GM23248 (cell line): ENCODE results near the gene PIK3R1. TPM values are rescaled to one million over a fixed set of nuclear protein-coding genes. Genes with fewer than 3 reads are reported as not detected.

Source experiments
- DNase-seq: peaks from one replicate; pipeline ENCODE4 v3.0.0-alpha.2; 2015
- H2AFZ ChIP-seq: fragments of 200-600 bp; sonication (generic); 2 replicates; pipeline ENCODE4 v1.6.1; 2016; ENCODE audit warnings: antibody characterized with exemption
- H3F3A ChIP-seq: fragments of 200-600 bp; sonication (generic); 2 replicates; pipeline ENCODE4 v1.6.1; 2016; ENCODE audit warnings: mild to moderate bottlenecking, antibody characterized with exemption, mixed run types; ENCODE audit not compliant: insufficient read depth
- H3K27ac ChIP-seq: fragments of 200-600 bp; sonication (generic); 2 replicates; pipeline ENCODE4 v1.5.1; 2016; ENCODE audit warnings: mild to moderate bottlenecking
- H3K27me3 ChIP-seq: fragments of 200-600 bp; sonication (generic); replicated peaks from 2 replicates; pipeline ENCODE4 v1.6.1; 2016; ENCODE audit warnings: mild to moderate bottlenecking; ENCODE audit not compliant: insufficient read depth
- H3K36me3 ChIP-seq: fragments of 200-600 bp; sonication (generic); 2 replicates; pipeline ENCODE4 v1.6.1; 2016; ENCODE audit warnings: low read depth, mild to moderate bottlenecking
- H3K4me1 ChIP-seq: fragments of 200-600 bp; sonication (generic); 2 replicates; pipeline ENCODE4 v1.6.1; 2016; ENCODE audit warnings: mild to moderate bottlenecking; ENCODE audit not compliant: insufficient read depth
- H3K4me2 ChIP-seq: fragments of 200-600 bp; sonication (generic); one replicate; pipeline ENCODE4 v1.6.1; 2016; ENCODE audit warnings: mild to moderate bottlenecking; ENCODE audit not compliant: unreplicated experiment
- H3K4me3 ChIP-seq: fragments of 200-600 bp; sonication (generic); 2 replicates; pipeline ENCODE4 v1.5.1; 2016; ENCODE audit warnings: mild to moderate bottlenecking
- H3K79me2 ChIP-seq: fragments of 200-600 bp; sonication (generic); 2 replicates; pipeline ENCODE4 v1.6.1; 2016; ENCODE audit warnings: mild to moderate bottlenecking; ENCODE audit not compliant: insufficient read depth
- H3K9ac ChIP-seq: fragments of 200-600 bp; sonication (generic); 2 replicates; pipeline ENCODE4 v1.6.1; 2016; ENCODE audit warnings: mild to moderate bottlenecking
- H3K9me2 ChIP-seq: fragments of 200-600 bp; sonication (generic); 2 replicates; pipeline ENCODE4 v1.6.1; 2016; ENCODE audit warnings: mixed run types, mild to moderate bottlenecking, moderate library complexity; ENCODE audit not compliant: insufficient read depth
- H3K9me3 ChIP-seq: fragments of 200-600 bp; sonication (generic); one replicate; pipeline ENCODE4 v1.6.1; 2017; ENCODE audit warnings: low read depth
- H4K20me1 ChIP-seq: fragments of 200-600 bp; sonication (generic); 2 replicates; pipeline ENCODE4 v1.6.0; 2016; ENCODE audit not compliant: insufficient read depth
- EZH2 ChIP-seq: fragments of 200-600 bp; sonication (generic); IDR thresholded peaks from 2 replicates; pipeline ENCODE4 v1.6.1; 2018; ENCODE audit warnings: antibody characterized with exemption, mild to moderate bottlenecking; ENCODE audit not compliant: insufficient read depth, poor library complexity, severe bottlenecking
- EZH2phosphoT487 ChIP-seq: fragments of 200-600 bp; sonication (generic); IDR thresholded peaks from 2 replicates; pipeline ENCODE4 v1.6.1; 2018; ENCODE audit warnings: antibody characterized with exemption, moderate library complexity, mild to moderate bottlenecking, low read depth; ENCODE audit not compliant: insufficient read depth
- WGBS, 2 experiments: methylation state at CpG; one replicate each; pipeline ENCODE4 v1.1.6; 2015 to 2017; ENCODE audit warnings: low lambda C conversion rate in 2 of 2, low coverage in 1 of 2; ENCODE audit errors: missing lambda C conversion rate in 2 of 2; 5-methylcytosine and 5-hydroxymethylcytosine counted together
- in situ Hi-C: fragments of 300-500 bp; cut with MboI; formaldehyde crosslinking; loops from 2 replicates; pipeline ENCODE4 v1.15.0; 2020
- polyA plus RNA-seq: library from polyadenylated mRNA; unstranded; fragments of >200 nt; fragmentation: Nextera tagmentation; extraction: Ambion mirVana; gene quantifications from 2 replicates; pipeline ENCODE4 v1.2.1, GENCODE V29; 2016
- total RNA-seq: library from RNA; depleted of rRNA; stranded (reverse); fragments of >200 nt; shearing (Covaris generic); gene quantifications from 2 replicates; pipeline ENCODE4 v1.2.3, GENCODE V29; 2014

The PIK3R1 gene
- total and polyA plus RNA-seq, 2 experiments from 2014 or later, result 8.4 to 14.4 TPM

GRCh38 chr5:68295772-68296171 lies 80.2 kb downstream of the PIK3R1 start:
- peaks cover 10% of the 10 kb centered on the region for H3K79me2 ChIP-seq
- no peak overlapping the region for H3K9ac ChIP-seq
- H3K36me3 ChIP-seq, result peaks cover 63% of the 10 kb centered on the region
- H4K20me1 ChIP-seq, result no peaks in the 10 kb centered on the region
- H3K4me2 ChIP-seq, result no peak overlapping the region
- no peaks in the 10 kb centered on the region for H3K9me2 ChIP-seq
- no peaks in the 10 kb centered on the region for H3K9me3 ChIP-seq
- 52 to 82% methylated on average over 3 of the region's 3 CpGs for WGBS, 2 experiments
- DNase-seq, result no peak
- no peak overlapping the region for H3K27ac ChIP-seq
- peaks cover 28% of the 10 kb centered on the region for H3K4me1 ChIP-seq
- no peaks in the 10 kb centered on the region for H3K27me3 ChIP-seq
- H3F3A ChIP-seq, result peaks cover 14% of the 10 kb centered on the region; the same call in 1 of the 2 replicates
- TF ChIP-seq EZH2phosphoT487 (no peak), EZH2 (no peak)
- no peak overlapping the region for H3K4me3 ChIP-seq
- in situ Hi-C loops, result no loop called here
- no peak overlapping the region for H2AFZ ChIP-seq

GRCh38 chr5:68296895-68297294 lies 81.3 kb downstream of the PIK3R1 start:
- Histone ChIP-seq H3K27ac (no peak overlapping the region), H3K4me2 (no peak overlapping the region), H3K36me3 (peaks cover 66% of the 10 kb centered on the region), H3K9me3 (no peaks in the 10 kb centered on the region), H4K20me1 (no peaks in the 10 kb centered on the region), H3F3A (peaks cover 11% of the 10 kb centered on the region; the same call in 1 of the 2 replicates), H3K9me2 (no peaks in the 10 kb centered on the region), H3K79me2 (no peaks in the 10 kb centered on the region), H2AFZ (no peak overlapping the region), H3K9ac (no peak overlapping the region), H3K4me3 (no peak overlapping the region), H3K4me1 (peaks cover 17% of the 10 kb centered on the region), H3K27me3 (no peaks in the 10 kb centered on the region)
- WGBS, 2 experiments, result 92 to 95% methylated on average over 1 of the region's 1 CpG
- DNase-seq, result no peak
- no peak for TF ChIP-seq EZH2phosphoT487
- no peak for TF ChIP-seq EZH2
- in situ Hi-C loops, result no loop called here

- Histone ChIP-seq H4K20me1 (no peaks in the 10 kb centered on the region), H3K4me1 (peaks cover 10% of the 10 kb centered on the region), H3K27ac (no peak overlapping the region), H3K9ac (no peak overlapping the region), H3F3A (peaks cover 11% of the 10 kb centered on the region; the same call in 1 of the 2 replicates), H3K9me3 (no peaks in the 10 kb centered on the region), H3K4me2 (no peak overlapping the region), H3K4me3 (no peak overlapping the region), H3K27me3 (no peaks in the 10 kb centered on the region), H3K36me3 (peaks cover 65% of the 10 kb centered on the region), H3K79me2 (no peaks in the 10 kb centered on the region), H3K9me2 (no peaks in the 10 kb centered on the region), H2AFZ (no peak overlapping the region)
- in situ Hi-C loops, result no loop called here
- 84 to 85% methylated on average over 4 of the region's 4 CpGs for WGBS, 2 experiments
- TF ChIP-seq EZH2 (no peak), EZH2phosphoT487 (no peak)
- no peak for DNase-seq
These were observed 82.1 kb downstream of the PIK3R1 start for GRCh38 chr5:68297656-68298055.

GRCh38 chr5:68298479-68298878 lies 82.9 kb downstream of the PIK3R1 start:
- Histone ChIP-seq H4K20me1 (no peaks in the 10 kb centered on the region), H3K79me2 (no peaks in the 10 kb centered on the region), H3F3A (peaks cover 11% of the 10 kb centered on the region; the same call in 1 of the 2 replicates), H3K36me3 (peaks cover 56% of the 10 kb centered on the region), H3K4me2 (no peak overlapping the region), H2AFZ (no peak overlapping the region), H3K9me2 (no peaks in the 10 kb centered on the region), H3K4me3 (no peak overlapping the region), H3K9ac (no peak overlapping the region), H3K27ac (no peak overlapping the region), H3K9me3 (no peaks in the 10 kb centered on the region), H3K27me3 (no peaks in the 10 kb centered on the region), H3K4me1 (peaks cover 7% of the 10 kb centered on the region; the same call in 1 of the 2 replicates)
- 96 to 98% methylated on average over 2 of the region's 2 CpGs for WGBS, 2 experiments
- in situ Hi-C loops, result no loop called here
- TF ChIP-seq EZH2 (no peak), EZH2phosphoT487 (no peak)
- DNase-seq, result no peak

GRCh38 chr5:68299105-68299504 lies 83.5 kb downstream of the PIK3R1 start:
- Histone ChIP-seq H3K36me3 (peaks cover 50% of the 10 kb centered on the region), H2AFZ (no peak overlapping the region), H3K4me2 (no peak overlapping the region), H3K4me1 (peaks cover 7% of the 10 kb centered on the region; the same call in 1 of the 2 replicates), H3F3A (peaks cover 11% of the 10 kb centered on the region; the same call in 1 of the 2 replicates), H3K9me2 (no peaks in the 10 kb centered on the region), H4K20me1 (no peaks in the 10 kb centered on the region), H3K9ac (no peak overlapping the region), H3K27ac (no peak overlapping the region), H3K9me3 (no peaks in the 10 kb centered on the region), H3K79me2 (no peaks in the 10 kb centered on the region), H3K27me3 (no peaks in the 10 kb centered on the region), H3K4me3 (no peak overlapping the region)
- no peak for DNase-seq
- in situ Hi-C loops, result no loop called here
- no peak for TF ChIP-seq EZH2
- WGBS, 2 experiments, result 77 to 82% methylated on average over 4 of the region's 4 CpGs
